Adipocyte (in vitro differentiated cells): Measurements from ENCODE around the gene LPA.
A peak's percentile ranks its signal among the peaks of the same experiment; 100 is the strongest.
"Not testable (repeated sequence)": the region's sequence is repeated elsewhere in the genome, so short reads cannot be mapped to it uniquely, and the experiment has no call there.

ENCODE experiments used
- DNase-seq: peaks from one replicate; pipeline ENCODE4 v3.0.0-alpha.2; 2015; ENCODE audit warnings: low read depth
- H3K27me3 ChIP-seq: replicated peaks from 2 replicates; pipeline ENCODE4 v1.7.0; 2013; ENCODE audit warnings: mild to moderate bottlenecking, low read length, moderate library complexity; ENCODE audit not compliant: control insufficient read depth, insufficient read depth
- H3K36me3 ChIP-seq: 2 replicates; pipeline ENCODE4 v1.7.0; 2013; ENCODE audit warnings: low read length, mild to moderate bottlenecking, moderate library complexity; ENCODE audit not compliant: control insufficient read depth, insufficient read depth, severe bottlenecking
- H3K4me1 ChIP-seq: 2 replicates; pipeline ENCODE4 v1.7.0; 2013; ENCODE audit warnings: mild to moderate bottlenecking, low read length, moderate library complexity; ENCODE audit not compliant: control insufficient read depth, insufficient read depth
- H3K4me3 ChIP-seq: 2 replicates; pipeline ENCODE4 v1.7.0; 2013; ENCODE audit warnings: mild to moderate bottlenecking, low read length, moderate library complexity
- H3K9ac ChIP-seq: 2 replicates; pipeline ENCODE4 v1.7.0; 2013; ENCODE audit warnings: mild to moderate bottlenecking, low read length, moderate library complexity
- H3K9me3 ChIP-seq: 2 replicates; pipeline ENCODE4 v1.7.0; 2013; ENCODE audit warnings: mild to moderate bottlenecking, low read length, moderate library complexity; ENCODE audit not compliant: control insufficient read depth

LPA gene

DNA sequence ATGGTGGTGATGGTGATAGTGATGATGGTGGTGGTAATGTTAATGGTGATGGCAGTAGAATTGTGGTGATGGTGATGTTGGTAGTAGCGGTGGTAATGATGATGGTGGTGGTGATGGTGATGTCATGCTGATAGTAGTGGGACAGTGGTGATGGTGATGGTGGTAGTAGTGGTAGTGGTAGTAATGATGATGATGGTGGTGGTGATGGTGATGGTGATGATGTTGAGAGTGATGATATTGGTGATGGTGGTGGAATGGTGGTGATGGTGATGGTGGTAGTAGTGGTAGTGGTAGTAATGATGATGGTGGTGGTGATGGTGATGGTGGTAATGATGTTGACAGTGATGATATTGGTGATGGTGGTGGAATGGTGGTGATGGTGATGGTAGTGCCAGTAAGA lies 128.8 kb downstream of the LPA start:
- H3K4me3 ChIP-seq: no peak overlapping the region
- DNase-seq: no peak
- no peak overlapping the region for H3K9ac ChIP-seq
- no peaks in the 10 kb centered on the region for H3K9me3 ChIP-seq
- H3K27me3 ChIP-seq: peaks cover 8% of the 10 kb centered on the region
- peaks cover 6% of the 10 kb centered on the region for H3K4me1 ChIP-seq
- no peaks in the 10 kb centered on the region for H3K36me3 ChIP-seq

DNA sequence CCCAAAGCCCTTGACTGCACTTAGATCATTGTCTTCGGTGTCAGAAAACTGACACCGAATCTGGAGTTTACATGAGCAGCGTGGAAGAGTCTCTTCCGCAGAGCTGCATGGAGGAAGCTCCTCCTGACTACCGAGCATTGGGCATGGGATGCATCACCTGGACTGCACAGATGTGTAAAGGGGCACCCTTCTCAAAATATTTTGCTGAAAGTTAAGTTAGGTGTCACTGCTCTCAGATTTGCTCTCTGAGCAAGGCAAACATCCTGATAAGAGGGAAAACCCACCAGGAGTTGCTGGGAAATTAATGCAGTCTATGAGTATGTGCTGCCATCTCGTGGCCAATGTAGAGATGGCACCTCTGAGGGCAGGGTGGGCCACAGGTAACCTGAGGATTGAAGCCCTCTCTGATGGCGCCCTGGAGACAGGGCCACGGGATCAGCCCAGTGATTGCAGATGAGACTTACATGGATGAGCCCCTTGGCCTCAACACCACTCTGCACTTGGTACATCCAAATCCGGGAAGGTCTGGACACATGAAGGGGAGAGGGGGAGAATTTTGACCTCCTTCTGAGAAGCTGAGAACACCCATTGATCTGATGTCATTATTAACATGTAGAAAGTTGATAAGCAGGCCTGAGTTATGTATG lies 129.9 kb downstream of the LPA start:
- peak overlapping the region; percentile 16 for H3K9ac ChIP-seq
- H3K27me3 ChIP-seq: peaks cover 8% of the 10 kb centered on the region
- no peaks in the 10 kb centered on the region for H3K36me3 ChIP-seq
- no peaks in the 10 kb centered on the region for H3K9me3 ChIP-seq
- peak overlapping the region; percentile 68 for H3K4me3 ChIP-seq
- peak; percentile 76 for DNase-seq
- peaks cover 6% of the 10 kb centered on the region for H3K4me1 ChIP-seq

DNA sequence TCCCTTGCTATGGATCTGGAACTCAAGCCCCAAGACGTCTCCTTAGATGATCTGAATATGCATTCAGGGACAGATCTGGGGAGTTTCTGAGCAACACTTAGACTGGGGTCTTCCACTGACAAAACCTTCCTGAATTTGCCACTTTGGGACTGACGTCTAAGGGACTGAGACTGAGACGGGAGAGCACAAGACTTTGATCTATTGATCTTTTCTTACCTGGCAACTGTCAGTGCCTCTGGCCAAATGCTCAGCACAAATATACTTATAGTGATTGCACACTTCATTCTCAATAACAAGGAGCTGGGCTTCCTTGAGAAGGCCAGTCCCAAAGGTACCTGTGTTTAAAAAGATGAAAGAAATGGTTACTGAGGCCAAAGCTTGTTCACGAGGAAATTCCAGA lies 131.8 kb downstream of the LPA start:
- Histone ChIP-seq H3K36me3 (no peaks in the 10 kb centered on the region), H3K4me3 (no peak overlapping the region), H3K4me1 (peaks cover 6% of the 10 kb centered on the region), H3K9me3 (no peaks in the 10 kb centered on the region), H3K27me3 (peaks cover 5% of the 10 kb centered on the region), H3K9ac (no peak overlapping the region)
- DNase-seq: no peak

DNA sequence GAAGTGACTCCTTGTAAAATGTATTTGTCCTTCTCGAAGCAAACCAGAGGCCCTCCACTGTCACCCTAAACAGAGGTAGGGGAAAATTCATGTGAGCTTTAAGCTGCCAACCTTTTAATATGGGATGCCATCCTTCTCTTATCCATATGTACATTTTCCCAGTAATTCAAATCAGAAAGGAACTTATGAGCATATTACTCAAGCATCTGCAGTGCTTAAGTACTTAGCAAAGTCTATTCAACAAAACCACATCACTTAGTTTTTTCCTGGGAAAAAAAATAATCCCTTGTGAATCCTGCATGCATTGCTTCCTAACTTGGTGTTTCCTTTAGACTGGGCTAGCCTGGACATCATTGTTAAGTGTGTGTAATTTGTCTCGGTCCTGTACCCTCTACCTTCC lies 132.2 kb downstream of the LPA start:
- no peak overlapping the region for H3K4me3 ChIP-seq
- no peaks in the 10 kb centered on the region for H3K9me3 ChIP-seq
- DNase-seq: no peak
- H3K4me1 ChIP-seq: peaks cover 6% of the 10 kb centered on the region
- H3K9ac ChIP-seq: no peak overlapping the region
- peaks cover 4% of the 10 kb centered on the region for H3K27me3 ChIP-seq
- H3K36me3 ChIP-seq: no peaks in the 10 kb centered on the region

DNA sequence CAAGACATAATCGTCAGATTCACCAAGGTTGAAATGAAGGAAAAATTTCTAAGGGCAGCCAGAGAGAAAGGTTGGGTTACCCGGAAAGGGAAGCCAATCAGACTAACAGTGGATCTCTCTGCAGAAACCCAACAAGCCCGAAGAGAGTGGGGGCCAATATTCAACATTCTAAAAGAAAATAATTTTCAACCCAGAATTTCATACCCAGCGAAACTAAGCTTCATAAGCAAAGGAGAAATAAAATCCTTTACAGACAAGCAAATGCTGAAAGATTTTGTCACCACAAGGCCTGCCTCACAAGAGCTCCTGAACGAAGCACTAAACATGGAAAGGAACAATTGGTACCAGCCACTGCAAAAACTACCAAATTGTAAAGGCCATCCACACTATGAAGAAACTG lies 134.6 kb downstream of the LPA start:
- H3K4me3 ChIP-seq, H3K4me1 ChIP-seq, H3K9me3 ChIP-seq, DNase-seq, H3K36me3 ChIP-seq, H3K9ac ChIP-seq, H3K27me3 ChIP-seq: not testable (repeated sequence)

DNA sequence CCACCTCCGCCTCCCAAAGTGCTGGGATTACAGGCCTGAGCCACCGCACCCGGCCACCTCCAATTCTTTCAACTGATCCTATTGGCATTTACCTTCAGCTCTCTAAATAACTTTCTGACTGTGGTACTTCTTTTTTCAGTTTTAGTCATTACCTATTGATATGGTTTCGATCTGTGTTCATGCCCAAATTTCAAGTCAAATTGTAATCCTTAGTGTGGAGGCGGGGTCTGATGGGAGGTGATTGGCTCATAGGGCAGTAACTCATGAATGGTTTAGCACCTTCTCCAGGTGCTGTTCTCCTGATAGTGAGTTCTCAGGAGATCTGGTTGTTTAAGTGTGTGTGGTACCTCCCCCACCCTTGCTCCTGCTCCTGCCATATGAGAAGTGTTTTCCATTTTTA lies 140.9 kb downstream of the LPA start:
- no peak overlapping the region for H3K9ac ChIP-seq
- no peak for DNase-seq
- no peak overlapping the region for H3K4me3 ChIP-seq

DNA sequence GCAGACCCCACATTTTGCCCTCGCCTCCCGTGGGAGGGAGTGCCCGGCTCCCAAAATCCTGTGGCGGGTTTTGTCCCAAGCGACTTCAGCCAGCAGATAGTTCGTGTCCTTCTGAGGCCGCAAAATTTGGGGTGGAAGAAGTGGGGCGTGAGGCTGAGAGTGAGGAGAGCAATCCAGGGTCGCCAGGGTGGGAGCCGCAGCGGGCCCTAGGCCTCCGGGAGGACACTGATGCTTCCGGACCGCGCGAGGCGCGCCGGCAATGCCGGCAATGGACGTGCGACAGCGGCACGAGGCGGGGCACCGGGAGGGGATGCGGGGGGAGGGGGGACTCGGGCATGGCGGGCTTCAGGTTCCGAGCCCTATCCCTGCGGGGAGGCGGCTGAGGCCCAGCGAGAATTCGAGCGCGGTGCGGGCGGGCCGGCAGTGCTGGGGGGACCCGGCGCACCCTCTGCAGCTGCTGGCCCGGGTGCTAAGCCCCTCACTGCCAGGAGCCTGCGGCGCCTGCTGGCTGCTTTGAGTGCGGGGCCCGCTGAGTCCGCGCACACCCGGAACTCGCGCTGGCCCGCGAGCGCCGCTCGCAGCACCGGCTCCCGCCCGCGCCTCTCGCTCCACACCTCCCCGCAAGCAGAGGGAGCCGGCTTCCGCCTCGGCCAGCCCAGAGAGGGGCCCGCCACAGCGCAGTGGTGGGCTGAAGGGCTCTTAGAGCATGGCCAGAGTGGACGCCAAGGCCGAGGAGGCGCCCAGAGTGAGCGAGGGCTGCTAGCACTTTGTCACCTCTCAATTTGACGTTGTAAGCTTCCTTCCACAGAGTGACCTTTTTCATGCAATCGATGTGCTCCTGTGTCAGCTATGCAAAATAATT lies 143.8 kb downstream of the LPA start:
- H3K9ac ChIP-seq: peak overlapping the region; percentile 87
- peak; percentile 89 for DNase-seq
- peak overlapping the region; percentile 83 for H3K4me3 ChIP-seq
- H3K36me3 ChIP-seq: no peaks in the 10 kb centered on the region
- H3K4me1 ChIP-seq: peaks cover 3% of the 10 kb centered on the region
- no peaks in the 10 kb centered on the region for H3K27me3 ChIP-seq
- no peaks in the 10 kb centered on the region for H3K9me3 ChIP-seq

More for the DNA sequence above, 140.9 kb downstream of the LPA start:
- Histone ChIP-seq H3K36me3 (no peaks in the 10 kb centered on the region), H3K9me3 (no peaks in the 10 kb centered on the region), H3K4me1 (peaks cover 3% of the 10 kb centered on the region), H3K27me3 (no peaks in the 10 kb centered on the region)

DNA sequence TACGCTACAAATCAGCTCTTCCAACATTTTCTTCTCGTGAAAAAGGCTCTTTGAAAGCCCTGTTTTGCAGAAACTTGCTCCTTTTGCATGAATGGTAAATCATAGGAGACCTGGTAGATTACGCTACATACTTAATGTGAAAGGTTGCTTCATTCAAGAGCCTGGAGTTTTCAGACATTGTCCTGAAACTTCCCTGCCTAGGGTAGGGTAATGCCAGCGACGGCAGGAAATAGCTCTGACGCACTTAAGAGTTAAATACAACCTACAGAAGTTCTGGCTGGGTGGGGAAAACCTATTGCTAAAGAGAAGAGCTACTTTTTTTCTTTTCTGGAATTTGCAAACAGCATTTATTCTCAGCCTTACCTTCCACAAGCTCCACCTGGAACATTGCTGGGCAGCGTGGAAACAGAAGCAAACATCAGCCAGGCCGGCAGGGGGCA lies 144.5 kb downstream of the LPA start:
- no peaks in the 10 kb centered on the region for H3K27me3 ChIP-seq
- no peak for DNase-seq
- H3K9me3 ChIP-seq: no peaks in the 10 kb centered on the region
- H3K4me3 ChIP-seq: peak overlapping the region; percentile 83
- H3K4me1 ChIP-seq: peaks cover 3% of the 10 kb centered on the region
- no peaks in the 10 kb centered on the region for H3K36me3 ChIP-seq
- peak overlapping the region; percentile 87 for H3K9ac ChIP-seq

DNA sequence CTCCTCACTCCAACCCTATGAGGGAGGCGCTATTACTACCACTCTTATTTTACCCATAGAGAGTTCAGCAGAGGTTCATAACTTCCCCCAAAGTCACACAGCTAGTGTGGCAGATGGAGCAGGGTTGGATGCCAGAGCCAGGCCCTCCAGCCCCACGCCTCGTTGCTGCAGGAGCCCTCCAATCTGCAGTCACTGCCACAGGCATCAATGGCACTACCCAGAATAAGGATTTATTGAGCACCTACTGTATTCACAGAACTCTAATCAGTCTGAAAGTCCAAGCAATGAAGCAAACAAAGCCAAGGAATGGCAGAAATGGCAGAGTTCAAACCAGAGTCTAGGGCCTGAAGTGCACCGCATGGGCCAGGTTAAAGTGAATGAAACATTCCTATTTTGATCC lies 144.9 kb downstream of the LPA start:
- no peaks in the 10 kb centered on the region for H3K36me3 ChIP-seq
- no peak overlapping the region for H3K4me3 ChIP-seq
- peaks cover 3% of the 10 kb centered on the region for H3K4me1 ChIP-seq
- H3K9me3 ChIP-seq: no peaks in the 10 kb centered on the region
- no peaks in the 10 kb centered on the region for H3K27me3 ChIP-seq
- DNase-seq: no peak
- H3K9ac ChIP-seq: no peak overlapping the region

DNA sequence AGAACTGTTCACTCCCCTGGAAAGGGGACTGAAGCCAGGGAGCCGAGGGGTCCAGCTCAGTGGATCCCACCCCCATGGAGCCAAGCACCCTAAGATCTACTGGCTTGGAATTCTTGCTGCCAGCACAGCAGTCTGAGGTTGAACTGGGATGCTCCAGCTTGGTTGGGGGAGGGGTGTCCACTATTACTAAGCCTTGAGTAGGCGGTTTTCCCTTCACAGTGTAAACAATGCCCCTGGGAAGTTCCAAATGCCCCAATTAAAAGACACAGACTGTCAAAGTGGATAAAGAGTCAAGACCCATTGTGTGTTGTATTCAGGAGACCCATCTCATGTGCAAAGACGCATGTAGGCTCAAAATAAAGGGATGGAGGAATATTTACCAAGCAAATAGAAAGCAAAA lies 150.2 kb downstream of the LPA start:
- no peak overlapping the region for H3K9ac ChIP-seq
- no peaks in the 10 kb centered on the region for H3K4me1 ChIP-seq
- H3K27me3 ChIP-seq: no peaks in the 10 kb centered on the region
- H3K9me3 ChIP-seq: no peaks in the 10 kb centered on the region
- no peaks in the 10 kb centered on the region for H3K36me3 ChIP-seq
- DNase-seq: no peak
- no peak overlapping the region for H3K4me3 ChIP-seq

DNA sequence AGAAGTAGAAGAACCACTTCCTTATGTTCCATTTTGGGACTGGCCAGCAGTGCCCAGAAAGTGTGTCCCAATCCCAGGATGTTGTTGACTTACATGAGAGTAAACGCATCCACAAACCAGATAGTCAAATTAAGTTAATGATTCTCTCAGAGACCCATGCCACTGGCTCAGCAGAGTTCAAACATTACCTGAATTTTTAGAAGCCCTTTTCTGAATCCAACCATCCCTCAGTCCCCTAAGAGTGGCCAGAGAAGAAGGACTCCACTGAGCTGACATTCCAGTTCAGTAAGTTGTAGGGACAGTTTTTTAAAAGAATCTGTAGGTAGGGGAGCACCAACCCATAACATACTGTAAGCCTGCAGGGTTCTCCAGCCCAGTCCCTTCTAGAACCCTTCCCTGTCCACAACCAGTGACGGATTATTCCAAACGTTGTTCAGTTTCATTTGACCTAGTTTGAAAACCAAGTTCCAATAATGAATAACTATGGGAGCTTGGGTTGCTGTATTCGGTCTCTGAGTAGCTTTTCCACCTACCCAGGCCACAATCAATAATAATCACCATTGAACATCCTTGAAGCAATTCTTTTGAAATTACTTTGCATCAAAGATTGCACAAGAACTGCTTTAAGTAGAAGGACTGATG lies 153.0 kb downstream of the LPA start:
- no peak for DNase-seq
- Histone ChIP-seq H3K27me3 (no peaks in the 10 kb centered on the region), H3K9me3 (no peaks in the 10 kb centered on the region), H3K4me3 (no peak overlapping the region), H3K9ac (no peak overlapping the region), H3K4me1 (no peaks in the 10 kb centered on the region), H3K36me3 (no peaks in the 10 kb centered on the region)
